ENCODE results near the gene HSPA1A. TPM values are rescaled to one million over a fixed set of nuclear protein-coding genes. Genes with fewer than 3 reads are reported as not detected.
"Not testable (repeated sequence)": the region's sequence is repeated elsewhere in the genome, so short reads cannot be mapped to it uniquely, and the experiment has no call there.

The HSPA1A gene
- total RNA-seq, 2 donors from 2014 or later, result 240 to 354 TPM

- Histone ChIP-seq H3K9me3 (no peaks in the 10 kb centered on the region), H3K36me3 (peaks cover 4% of the 10 kb centered on the region), H3K27me3 (replicated peaks; ENCODE audit: insufficient read depth) (no peaks in the 10 kb centered on the region), H3K27ac (no peak overlapping the region), H3K4me1 (ENCODE audit: control insufficient read depth in 1 of 2, low read depth in 2 of 2) (peaks cover 14 to 20% of the 10 kb centered on the region in 2 donors), H3K4me3 (no peak overlapping the region)
- TF ChIP-seq, protein P1, sequence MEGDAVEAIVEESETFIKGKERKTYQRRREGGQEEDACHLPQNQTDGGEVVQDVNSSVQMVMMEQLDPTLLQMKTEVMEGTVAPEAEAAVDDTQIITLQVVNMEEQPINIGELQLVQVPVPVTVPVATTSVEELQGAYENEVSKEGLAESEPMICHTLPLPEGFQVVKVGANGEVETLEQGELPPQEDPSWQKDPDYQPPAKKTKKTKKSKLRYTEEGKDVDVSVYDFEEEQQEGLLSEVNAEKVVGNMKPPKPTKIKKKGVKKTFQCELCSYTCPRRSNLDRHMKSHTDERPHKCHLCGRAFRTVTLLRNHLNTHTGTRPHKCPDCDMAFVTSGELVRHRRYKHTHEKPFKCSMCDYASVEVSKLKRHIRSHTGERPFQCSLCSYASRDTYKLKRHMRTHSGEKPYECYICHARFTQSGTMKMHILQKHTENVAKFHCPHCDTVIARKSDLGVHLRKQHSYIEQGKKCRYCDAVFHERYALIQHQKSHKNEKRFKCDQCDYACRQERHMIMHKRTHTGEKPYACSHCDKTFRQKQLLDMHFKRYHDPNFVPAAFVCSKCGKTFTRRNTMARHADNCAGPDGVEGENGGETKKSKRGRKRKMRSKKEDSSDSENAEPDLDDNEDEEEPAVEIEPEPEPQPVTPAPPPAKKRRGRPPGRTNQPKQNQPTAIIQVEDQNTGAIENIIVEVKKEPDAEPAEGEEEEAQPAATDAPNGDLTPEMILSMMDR (IDR thresholded peaks at IDR 0.05), result no peak
- ATAC-seq (ENCODE audit: insufficient number of reproducible peaks, low FRiP score, low read depth) (no peak), DNase-seq (ENCODE audit: low spot score) (no peak)
These were observed 22.6 kb upstream of the HSPA1A start for GRCh38 chr6:31792761-31793171.

DNA sequence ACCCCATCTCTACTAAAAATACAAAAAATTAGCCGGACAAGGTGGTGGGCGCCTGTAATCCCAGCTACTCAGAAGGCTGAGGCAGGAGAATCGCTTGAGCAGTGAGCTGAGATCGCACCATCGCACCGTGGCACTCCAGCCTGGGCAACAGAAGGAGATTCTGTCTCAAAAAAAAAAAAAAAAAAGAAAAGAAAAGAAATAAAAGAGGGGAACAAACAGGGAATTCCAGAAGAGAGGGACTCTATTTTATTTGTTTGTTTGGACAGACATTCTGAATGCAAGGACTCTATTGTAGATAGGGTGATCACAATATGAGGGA, 21.5 kb upstream of the HSPA1A start:
- Histone ChIP-seq H3K4me1 (ENCODE audit: control insufficient read depth in 1 of 2, low read depth in 2 of 2) (peaks cover 14 to 20% of the 10 kb centered on the region in 2 donors), H3K4me3 (peak overlapping the region; percentile 93)
- H3K36me3 ChIP-seq; ATAC-seq (ENCODE audit: insufficient number of reproducible peaks, low FRiP score, low read depth); DNase-seq (ENCODE audit: low spot score); H3K27me3 ChIP-seq (replicated peaks; ENCODE audit: insufficient read depth); H3K9me3 ChIP-seq; H3K27ac ChIP-seq: not testable (repeated sequence)

GRCh38 chr6:31794294-31794865, 21.0 kb upstream of the HSPA1A start:
- ATAC-seq (ENCODE audit: insufficient number of reproducible peaks, low FRiP score, low read depth), result no peak
- DNase-seq (ENCODE audit: low spot score), result no peak
- Histone ChIP-seq H3K27ac (peak overlapping the region; percentile 90 to 98), H3K36me3 (peaks cover 4% of the 10 kb centered on the region), H3K4me1 (ENCODE audit: control insufficient read depth in 1 of 2, low read depth in 2 of 2) (peaks cover 14 to 20% of the 10 kb centered on the region in 2 donors), H3K4me3 (peak overlapping the region; percentile 93), H3K27me3 (replicated peaks; ENCODE audit: insufficient read depth) (no peaks in the 10 kb centered on the region), H3K9me3 (no peaks in the 10 kb centered on the region)
- TF ChIP-seq, protein P1 (IDR thresholded peaks at IDR 0.05), result no peak

- H3K27ac ChIP-seq, result peak overlapping the region; percentile 90 to 98
- H3K4me1 ChIP-seq (ENCODE audit: control insufficient read depth in 1 of 2, low read depth in 2 of 2), result peaks cover 20 to 26% of the 10 kb centered on the region in 2 donors
- H3K4me3 ChIP-seq, result peak overlapping the region; percentile 93
- TF ChIP-seq, protein P1 (IDR thresholded peaks at IDR 0.05), result no peak
- no peak for ATAC-seq (ENCODE audit: insufficient number of reproducible peaks, low FRiP score, low read depth)
- H3K27me3 ChIP-seq (replicated peaks; ENCODE audit: insufficient read depth), result no peaks in the 10 kb centered on the region
- no peaks in the 10 kb centered on the region for H3K9me3 ChIP-seq
- DNase-seq (ENCODE audit: low spot score), result no peak
- H3K36me3 ChIP-seq, result peaks cover 4% of the 10 kb centered on the region
These were observed 20.3 kb upstream of the HSPA1A start for GRCh38 chr6:31794866-31795615.

DNA sequence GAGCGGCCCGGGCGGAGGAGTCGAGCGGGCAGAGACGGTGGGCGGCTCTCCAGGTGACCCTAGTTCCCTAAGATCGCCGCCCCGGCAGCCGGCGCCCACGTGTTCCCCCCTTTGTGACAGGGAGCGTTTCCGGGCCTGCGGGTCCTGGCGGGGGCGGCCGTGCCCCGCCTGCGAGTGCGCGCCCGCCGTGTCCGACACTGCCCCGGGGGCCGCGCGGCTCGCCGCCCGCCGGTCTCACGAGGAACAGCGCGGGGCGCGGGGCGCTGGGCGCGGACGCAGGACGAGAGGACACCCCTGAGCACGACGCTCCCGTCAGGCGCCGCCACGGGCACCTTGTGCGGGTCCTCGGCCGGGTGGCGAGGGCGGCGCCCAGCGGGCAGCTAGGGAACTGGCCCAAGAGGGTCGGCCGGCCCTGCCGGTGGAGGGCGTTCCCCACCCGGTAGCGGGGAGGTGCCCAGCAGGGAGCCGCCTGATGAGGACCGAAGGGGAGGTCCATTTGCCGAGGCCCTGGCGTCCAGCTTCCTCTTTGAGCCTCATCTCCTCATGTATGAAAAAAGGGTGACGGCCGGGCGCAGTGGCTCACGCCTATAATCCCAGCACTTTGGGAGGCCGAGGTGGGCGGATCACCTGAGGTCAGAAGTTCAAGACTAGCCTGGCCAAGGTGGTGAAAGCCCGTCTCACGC, 19.6 kb upstream of the HSPA1A start, which contains the start of gene VARS1:
VARS1 (minus strand) TSS at position 137 of the 683 bp plus-strand sequence. CDS start 535 bp downstream, outside the sequence.
- H3K36me3 ChIP-seq, result peaks cover 4% of the 10 kb centered on the region
- TF ChIP-seq, protein P1 (IDR thresholded peaks at IDR 0.05), result peak; percentile 80
- DNase-seq (ENCODE audit: low spot score), result peak; percentile 63
- H3K4me3 ChIP-seq, result peak within 1 kb of the TSS; percentile 93
- H3K27ac ChIP-seq, result peak within 1 kb of the TSS; percentile 90 to 98
- H3K27me3 ChIP-seq (replicated peaks; ENCODE audit: insufficient read depth), result no peaks in the 10 kb centered on the region
- no peaks in the 10 kb centered on the region for H3K9me3 ChIP-seq
- peak; percentile 77 for ATAC-seq (ENCODE audit: insufficient number of reproducible peaks, low FRiP score, low read depth)
- H3K4me1 ChIP-seq (ENCODE audit: control insufficient read depth in 1 of 2, low read depth in 2 of 2), result peaks cover 23 to 28% of the 10 kb centered on the region in 2 donors

Measured in thoracic aorta (tissue), 2 donors.